Uterus (tissue), 4 donors: Measurements from ENCODE around the gene CTSC. TPM values are rescaled to one million over a fixed set of nuclear protein-coding genes. Genes with fewer than 3 reads are reported as not detected.

Experiments
- DNase-seq, 2 donors: peaks; one replicate each; pipeline ENCODE4 v3.0.0-alpha.2; 2019 to 2020
- H3K27ac ChIP-seq, 2 donors: fragments of 200-600 bp; sonication (generic); 1 replicate in 1 of 2; 2 replicates in 1 of 2; pipeline ENCODE4 v1.5.1; 2016 to 2018
- H3K27me3 ChIP-seq, 2 donors: fragments of 200-600 bp; sonication (generic); one replicate each; pipeline ENCODE4 v1.5.1; 2018 to 2019; ENCODE audit warnings: control low read depth in 1 of 2
- H3K36me3 ChIP-seq, 2 donors: fragments of 200-600 bp; sonication (generic); one replicate each; pipeline ENCODE4 v1.5.1; 2019; ENCODE audit warnings: control low read depth in 1 of 2
- H3K4me1 ChIP-seq, 2 donors: fragments of 200-600 bp; sonication (generic); one replicate each; pipeline ENCODE4 v1.5.1; 2018 to 2019; ENCODE audit warnings: control low read depth in 1 of 2
- H3K4me3 ChIP-seq, 2 donors: fragments of 200-600 bp; sonication (generic); 1 replicate in 1 of 2; 2 replicates in 1 of 2; pipeline ENCODE4 v1.5.1; 2018 to 2019; ENCODE audit warnings: mild to moderate bottlenecking in 1 of 2
- H3K9me3 ChIP-seq, 2 donors: fragments of 200-600 bp; sonication (generic); one replicate each; pipeline ENCODE4 v1.5.1; 2019; ENCODE audit warnings: control low read depth in 1 of 2
- CTCF ChIP-seq, 4 experiments: fragments of 200-600 bp in 2 of 4; fragments of 450-650 bp in 2 of 4; sonication (generic) in 2 of 4; IDR thresholded peaks; one replicate each; pipeline ENCODE4 v1.5.1; 2016 to 2019; ENCODE audit warnings: antibody characterized with exemption in 4 of 4, mild to moderate bottlenecking in 2 of 4, moderate library complexity in 1 of 4
- POLR2A ChIP-seq, 2 donors: fragments of 450-650 bp; IDR thresholded peaks; one replicate each; pipeline ENCODE4 v1.6.1; 2016; ENCODE audit warnings: antibody characterized with exemption in 2 of 2, mild to moderate bottlenecking in 1 of 2, moderate library complexity in 1 of 2
- intact Hi-C: fragments of 100-400 bp; cut with DNase I; formaldehyde crosslinking; loops from one replicate; pipeline ENCODE4 v1.15.1; 2023; ENCODE audit warnings: low total_unique reads
- total RNA-seq, 4 donors: library from RNA; depleted of rRNA in 3 of 4; stranded (reverse); fragments of >200 nt in 3 of 4; gene quantifications; one replicate each; pipeline versions ENCODE4 v1.1.0 to v1.2.4, GENCODE V29; 2014 to 2023
- donor health status: DM: yes; HTN: yes; CAD: no.

The CTSC gene
- total RNA-seq, 4 donors from 2014 or later: 28.8 to 182 (median 36.3) TPM

- DNase-seq: no peak
- no peaks in the 10 kb centered on the region for H3K27me3 ChIP-seq
- intact Hi-C loops: no loop called here
- H3K4me1 ChIP-seq: no peaks in the 10 kb centered on the region
- H3K9me3 ChIP-seq: no peaks in the 10 kb centered on the region
- no peaks in the 10 kb centered on the region for H3K36me3 ChIP-seq
- TF ChIP-seq CTCF (IDR thresholded peaks at IDR 0.05) (no peak), POLR2A (IDR thresholded peaks at IDR 0.05) (no peak)
- no peak overlapping the region for H3K4me3 ChIP-seq
- no peak overlapping the region for H3K27ac ChIP-seq
Observed at GRCh38 chr11:88300888-88301487, 36.5 kb downstream of the CTSC start.

GRCh38 chr11:88297863-88298262, 39.7 kb downstream of the CTSC start:
- no peak for DNase-seq
- TF ChIP-seq CTCF (IDR thresholded peaks at IDR 0.05): no peak
- no peak for TF ChIP-seq POLR2A (IDR thresholded peaks at IDR 0.05)
- Histone ChIP-seq H3K36me3 (no peaks in the 10 kb centered on the region), H3K9me3 (no peaks in the 10 kb centered on the region), H3K4me3 (no peak overlapping the region), H3K27ac (peak overlapping the region in 1 of 2 donors; percentile 50), H3K27me3 (no peaks in the 10 kb centered on the region), H3K4me1 (no peaks in the 10 kb centered on the region)
- intact Hi-C loops: no loop called here

GRCh38 chr11:88297421-88297820, 40.1 kb downstream of the CTSC start:
- Histone ChIP-seq H3K27me3 (no peaks in the 10 kb centered on the region), H3K4me1 (peaks cover 0 to 3% of the 10 kb centered on the region in 2 donors), H3K9me3 (no peaks in the 10 kb centered on the region), H3K4me3 (no peak overlapping the region), H3K27ac (peak overlapping the region in 1 of 2 donors; percentile 50), H3K36me3 (no peaks in the 10 kb centered on the region)
- intact Hi-C loops: no loop called here
- TF ChIP-seq POLR2A (IDR thresholded peaks at IDR 0.05) (no peak), CTCF (IDR thresholded peaks at IDR 0.05) (no peak)
- DNase-seq: no peak

- Histone ChIP-seq H3K27ac (no peak overlapping the region), H3K36me3 (no peaks in the 10 kb centered on the region), H3K9me3 (no peaks in the 10 kb centered on the region), H3K4me1 (peaks cover 0 to 5% of the 10 kb centered on the region in 2 donors), H3K27me3 (no peaks in the 10 kb centered on the region), H3K4me3 (no peak overlapping the region)
- no peak for TF ChIP-seq CTCF (IDR thresholded peaks at IDR 0.05)
- no peak for TF ChIP-seq POLR2A (IDR thresholded peaks at IDR 0.05)
- intact Hi-C loops: no loop called here
- no peak for DNase-seq
Observed at GRCh38 chr11:88295028-88295427, 42.5 kb downstream of the CTSC start.

GRCh38 chr11:88293931-88294330, 43.6 kb downstream of the CTSC start:
- TF ChIP-seq CTCF (IDR thresholded peaks at IDR 0.05) (no peak), POLR2A (IDR thresholded peaks at IDR 0.05) (no peak)
- Histone ChIP-seq H3K27me3 (no peaks in the 10 kb centered on the region), H3K36me3 (no peaks in the 10 kb centered on the region), H3K4me1 (peaks cover 0 to 5% of the 10 kb centered on the region in 2 donors), H3K4me3 (no peak overlapping the region), H3K27ac (no peak overlapping the region), H3K9me3 (no peaks in the 10 kb centered on the region)
- intact Hi-C loops: no loop called here
- no peak for DNase-seq
